A549 (cell line): ENCODE measurements around the gene IL1RAP.

Source experiments
- BHLHE40 ChIP-seq: IDR thresholded peaks from 2 replicates; pipeline ENCODE4 v1.6.1; 2012; ENCODE audit warnings: low read depth, low read length, inconsistent platforms
- SMC3 ChIP-seq: fragments of >200 bp; sonication (Bioruptor Twin); formaldehyde crosslinking; IDR thresholded peaks from 3 replicates; pipeline ENCODE4 v1.6.1; 2018; ENCODE audit warnings: inconsistent platforms

- TF ChIP-seq SMC3, result no peak
- TF ChIP-seq BHLHE40, result no peak
Measured at GRCh38 chr3:190562866-190563510, 49.1 kb downstream of the IL1RAP start.
